Glomerular visceral epithelial cell (primary cell): Measurements from ENCODE around the gene KLHL11.

Experiments used
- DNase-seq: peaks from one replicate; pipeline ENCODE4 v3.0.0-alpha.2; 2016; ENCODE audit errors: extremely low spot score

The KLHL11 gene, protein sequence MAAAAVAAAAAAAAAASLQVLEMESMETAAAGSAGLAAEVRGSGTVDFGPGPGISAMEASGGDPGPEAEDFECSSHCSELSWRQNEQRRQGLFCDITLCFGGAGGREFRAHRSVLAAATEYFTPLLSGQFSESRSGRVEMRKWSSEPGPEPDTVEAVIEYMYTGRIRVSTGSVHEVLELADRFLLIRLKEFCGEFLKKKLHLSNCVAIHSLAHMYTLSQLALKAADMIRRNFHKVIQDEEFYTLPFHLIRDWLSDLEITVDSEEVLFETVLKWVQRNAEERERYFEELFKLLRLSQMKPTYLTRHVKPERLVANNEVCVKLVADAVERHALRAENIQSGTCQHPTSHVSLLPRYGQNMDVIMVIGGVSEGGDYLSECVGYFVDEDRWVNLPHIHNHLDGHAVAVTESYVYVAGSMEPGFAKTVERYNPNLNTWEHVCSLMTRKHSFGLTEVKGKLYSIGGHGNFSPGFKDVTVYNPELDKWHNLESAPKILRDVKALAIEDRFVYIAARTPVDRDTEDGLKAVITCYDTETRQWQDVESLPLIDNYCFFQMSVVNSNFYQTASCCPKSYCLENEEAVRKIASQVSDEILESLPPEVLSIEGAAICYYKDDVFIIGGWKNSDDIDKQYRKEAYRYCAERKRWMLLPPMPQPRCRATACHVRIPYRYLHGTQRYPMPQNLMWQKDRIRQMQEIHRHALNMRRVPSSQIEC

DNA sequence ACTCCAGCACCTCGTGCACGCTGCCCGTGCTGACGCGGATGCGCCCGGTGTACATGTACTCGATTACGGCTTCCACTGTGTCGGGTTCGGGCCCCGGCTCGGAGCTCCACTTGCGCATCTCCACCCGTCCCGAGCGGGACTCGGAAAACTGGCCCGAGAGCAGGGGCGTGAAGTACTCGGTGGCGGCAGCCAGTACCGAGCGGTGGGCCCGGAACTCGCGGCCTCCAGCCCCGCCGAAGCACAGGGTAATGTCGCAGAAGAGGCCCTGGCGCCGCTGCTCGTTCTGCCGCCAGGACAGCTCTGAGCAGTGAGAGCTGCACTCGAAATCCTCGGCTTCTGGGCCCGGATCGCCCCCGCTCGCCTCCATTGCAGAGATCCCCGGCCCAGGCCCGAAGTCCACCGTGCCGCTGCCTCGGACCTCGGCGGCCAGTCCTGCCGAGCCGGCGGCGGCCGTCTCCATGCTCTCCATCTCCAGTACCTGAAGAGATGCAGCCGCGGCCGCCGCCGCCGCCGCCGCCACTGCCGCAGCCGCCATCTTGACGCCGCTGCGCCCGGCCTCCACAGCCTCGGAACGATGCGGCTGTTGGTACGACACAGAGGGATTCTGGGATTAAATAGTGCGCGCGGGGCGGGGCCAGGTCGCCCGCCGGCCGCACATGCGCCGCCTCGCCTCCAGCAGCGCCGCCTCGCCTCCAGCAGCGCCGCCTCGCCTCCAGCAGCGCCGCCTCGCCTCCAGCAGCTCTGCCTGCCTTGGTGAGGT lies at the start of gene KLHL11:
Gene KLHL11 (minus strand): TSS at position 588 of the 760 bp plus-strand sequence. CDS start 53 bp downstream, at position 535.
- peak; percentile 90 for DNase-seq

DNA sequence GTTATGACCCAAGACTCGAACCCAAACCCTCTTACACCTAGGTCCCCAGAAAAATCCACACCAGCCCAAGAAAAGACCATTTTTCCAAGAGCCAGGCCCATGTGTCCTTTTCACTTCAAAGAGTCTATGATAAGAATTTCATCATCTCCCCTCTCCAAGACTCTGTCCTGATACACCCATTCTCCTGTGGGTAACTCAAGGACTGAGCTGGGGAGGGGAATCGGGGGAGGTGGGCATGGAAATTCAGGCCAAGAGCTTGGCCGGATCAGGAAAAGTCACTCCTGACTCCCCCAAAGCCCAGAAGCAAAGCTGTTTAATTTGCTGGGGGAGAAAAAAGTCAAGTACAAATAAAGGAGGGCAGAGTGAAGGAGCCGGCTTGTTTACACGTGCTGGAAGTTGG lies 49.8 kb upstream of the KLHL11 start:
- DNase-seq = no peak

DNA sequence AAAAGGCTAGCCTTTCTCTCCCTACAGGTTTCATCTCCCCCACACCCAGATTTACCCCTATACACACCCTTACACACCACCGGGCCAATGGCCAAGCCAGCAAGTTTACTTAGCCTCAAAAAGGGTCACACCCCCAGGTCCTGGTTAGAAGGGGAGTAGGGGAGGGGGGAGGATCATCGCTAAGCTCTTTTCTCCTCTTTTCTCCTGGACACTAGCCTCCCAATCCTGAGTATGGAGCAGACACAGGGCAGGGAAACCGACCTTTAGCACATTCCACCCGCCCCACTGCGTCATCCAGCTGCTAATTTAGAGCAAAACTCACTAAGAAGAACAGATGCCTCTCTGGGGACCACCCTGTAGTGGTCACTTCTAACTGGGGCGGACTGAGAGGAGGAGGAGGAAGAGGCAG lies 49.1 kb upstream of the KLHL11 start:
- DNase-seq = no peak

DNA sequence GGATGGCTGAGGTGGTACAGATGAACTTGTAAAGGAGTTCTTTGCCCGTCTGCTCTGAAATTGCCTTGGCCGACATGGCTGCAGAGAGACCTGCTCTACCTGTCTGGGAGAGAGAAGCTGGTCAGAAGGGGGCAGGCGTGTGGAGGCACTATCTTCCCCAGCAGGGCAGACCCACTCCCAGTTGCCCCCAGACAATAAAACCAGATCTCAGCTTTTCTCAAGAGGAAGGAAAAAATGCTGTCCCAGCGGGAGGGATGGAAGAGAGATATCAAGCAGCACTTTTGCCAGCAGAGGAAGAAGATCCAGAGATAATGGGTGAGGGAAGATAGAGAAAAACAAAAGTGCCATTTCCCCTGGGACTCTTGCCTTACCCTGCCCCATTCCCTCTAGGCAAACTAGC lies 48.6 kb upstream of the KLHL11 start:
- DNase-seq = no peak

DNA sequence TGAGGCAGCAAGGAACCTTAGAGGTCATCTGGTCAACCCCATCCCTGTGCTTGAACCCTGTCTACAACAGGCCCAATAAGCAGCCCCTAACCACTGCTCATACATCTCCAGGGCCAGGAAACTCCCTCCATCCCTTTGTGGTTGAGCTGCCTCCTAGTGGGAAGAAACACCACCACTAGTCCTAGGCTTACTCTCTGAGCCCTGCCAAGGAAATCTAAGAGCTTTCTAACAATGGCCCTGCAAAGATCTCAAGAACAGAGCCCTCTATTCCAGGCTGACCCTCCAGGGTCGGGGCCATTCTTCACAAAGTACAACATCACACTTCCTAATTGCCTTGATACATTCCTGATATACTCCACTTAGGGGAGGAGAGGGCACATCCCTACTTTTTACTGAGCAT lies 47.7 kb upstream of the KLHL11 start:
- DNase-seq = no peak

DNA sequence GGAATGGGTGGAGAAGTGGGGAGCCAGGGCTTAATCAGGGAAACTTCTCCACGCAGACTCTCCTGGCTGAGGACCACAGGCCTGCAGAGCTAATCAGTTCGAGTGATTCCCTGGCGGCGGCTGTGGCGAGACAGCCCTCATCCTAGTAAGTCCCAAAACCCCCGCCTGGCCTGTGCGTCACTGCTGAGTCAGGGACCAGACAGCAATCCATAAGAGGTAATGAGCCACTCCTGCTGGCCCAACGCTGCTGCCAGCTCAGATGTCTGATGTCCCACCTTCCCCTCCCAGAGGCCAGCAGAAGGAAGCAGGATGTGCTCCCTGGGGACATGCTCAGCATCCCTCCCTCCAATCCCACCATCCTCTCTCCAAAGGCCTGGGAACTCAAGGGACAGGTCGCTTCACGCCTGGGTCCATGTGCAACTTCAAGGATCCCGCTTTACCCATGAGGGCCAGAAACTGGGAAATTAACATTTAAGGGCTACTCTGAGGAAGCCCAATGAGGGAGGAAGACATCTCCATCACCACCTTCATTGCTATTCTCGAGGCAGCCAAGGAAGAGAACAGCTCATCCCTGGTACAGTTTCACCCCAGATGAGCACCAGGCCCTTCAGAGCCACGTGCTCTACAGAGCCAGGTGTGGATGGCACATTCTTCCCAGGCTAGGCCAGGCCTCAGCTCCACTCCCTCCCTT lies 45.6 kb upstream of the KLHL11 start:
- peak; percentile 99 for DNase-seq

DNA sequence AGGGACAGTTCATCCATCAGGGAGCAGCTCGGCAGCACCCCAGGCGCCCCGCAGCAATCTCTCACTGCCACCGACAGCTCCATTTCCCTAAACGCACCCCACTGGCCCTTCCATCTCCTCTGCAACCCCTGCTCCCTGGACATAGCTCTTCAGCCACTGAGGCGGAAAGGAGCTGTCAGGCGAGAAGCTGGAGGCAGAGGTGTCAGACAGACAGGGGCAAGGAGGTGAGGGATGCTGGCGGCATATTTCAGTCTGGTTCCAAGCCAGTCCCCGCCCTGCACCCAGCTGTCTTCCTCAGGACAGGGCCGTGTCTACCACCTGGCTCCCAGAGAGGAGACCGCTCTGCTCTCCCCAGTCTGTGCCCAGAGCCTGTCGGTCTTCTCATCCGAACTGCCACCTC lies 43.9 kb upstream of the KLHL11 start:
- DNase-seq = peak; percentile 66

DNA sequence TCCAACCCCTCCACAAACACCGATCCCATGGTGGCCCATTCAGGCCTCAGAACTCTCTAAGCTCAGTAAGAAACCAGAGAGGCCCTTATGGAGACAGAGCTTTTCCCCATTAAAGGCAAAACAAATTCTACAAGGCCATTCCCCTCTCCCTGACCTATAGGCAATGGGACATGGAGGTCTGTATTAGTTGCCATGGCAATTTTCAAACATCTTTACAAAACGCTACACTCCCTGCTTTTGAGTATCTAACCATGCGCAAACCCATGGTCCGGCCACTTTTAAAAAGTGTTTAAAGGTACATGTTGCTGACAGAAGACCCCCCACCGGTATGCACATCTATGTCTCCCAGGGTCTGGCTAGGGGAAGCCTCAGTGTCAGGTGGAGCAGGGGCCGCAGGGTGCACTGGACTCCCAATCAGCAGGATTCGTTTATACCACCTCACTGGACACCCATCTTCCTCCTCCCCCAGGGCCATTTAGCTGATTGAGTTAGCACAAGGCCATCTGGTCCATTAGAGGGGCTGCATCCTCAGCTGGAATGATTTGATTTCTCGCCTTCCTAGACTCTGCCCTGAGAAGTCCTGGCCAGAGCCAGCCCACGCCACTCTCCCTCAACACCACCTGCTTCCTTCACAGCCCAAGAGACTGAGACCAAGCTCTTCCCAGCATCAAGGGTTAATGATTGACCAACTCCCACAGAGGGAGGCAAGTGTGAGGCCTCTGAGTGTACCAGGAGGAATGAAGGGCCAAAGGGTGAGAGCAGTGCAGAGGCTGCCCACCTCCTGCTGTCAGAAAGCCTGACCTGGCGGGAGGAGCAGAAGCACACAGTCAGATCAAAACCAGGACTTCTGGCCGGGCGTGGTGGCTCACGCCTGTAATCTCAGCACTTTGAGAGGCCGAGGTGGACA lies 42.7 kb upstream of the KLHL11 start:
- DNase-seq = peak; percentile 99

DNA sequence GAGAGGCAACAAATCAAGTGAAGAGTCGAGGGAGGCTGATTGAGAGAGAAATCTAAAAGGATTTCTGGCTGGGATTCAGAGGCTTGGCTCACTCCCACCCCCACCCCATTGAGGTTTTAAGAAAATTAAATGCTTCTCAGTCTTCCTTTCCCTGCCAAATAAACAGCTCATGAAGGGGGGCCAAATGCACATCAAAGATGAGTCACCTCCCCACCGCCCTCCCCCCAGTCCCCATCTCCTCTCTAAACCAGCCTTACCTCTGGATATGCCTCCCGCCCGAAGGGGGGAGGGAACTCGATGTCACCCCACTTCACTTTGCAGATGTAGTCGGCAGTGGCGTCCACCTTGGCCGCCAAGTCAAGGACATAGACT lies 41.9 kb upstream of the KLHL11 start:
- peak; percentile 88 for DNase-seq

DNA sequence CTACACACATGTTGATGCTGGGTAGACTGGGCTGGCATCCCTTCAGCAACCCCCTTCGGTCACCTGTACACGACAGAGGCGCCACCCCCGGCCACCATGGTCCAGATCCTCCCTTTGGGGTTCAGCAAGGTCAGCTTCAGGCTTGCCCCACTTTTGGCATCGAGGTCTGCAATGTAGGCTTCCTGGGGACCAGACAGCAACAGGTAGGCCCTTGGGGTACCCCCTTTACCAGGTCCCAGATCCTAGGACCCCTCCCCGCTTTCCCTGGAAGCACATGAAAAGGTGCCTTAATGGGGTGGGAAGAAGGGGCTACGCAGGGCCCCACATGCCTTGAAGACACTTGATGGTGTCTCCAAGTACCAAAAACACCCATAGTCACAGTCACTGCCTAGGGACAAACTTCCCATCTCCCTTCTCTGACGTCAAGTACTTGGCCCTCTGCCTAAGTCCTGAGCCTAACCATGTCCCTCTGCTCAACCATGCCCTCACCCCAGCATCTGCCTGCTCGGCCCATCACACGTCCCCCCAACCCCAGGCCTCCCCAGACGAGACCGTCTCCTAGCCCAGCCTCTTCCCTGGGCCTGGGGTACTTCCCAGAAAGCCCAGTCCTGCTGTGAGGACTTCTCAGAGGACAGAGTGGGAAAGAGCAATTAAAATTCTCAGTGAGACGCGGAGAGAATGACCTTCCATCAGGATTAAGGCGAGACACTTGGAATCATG lies 41.4 kb upstream of the KLHL11 start:
- DNase-seq = peak; percentile 54

DNA sequence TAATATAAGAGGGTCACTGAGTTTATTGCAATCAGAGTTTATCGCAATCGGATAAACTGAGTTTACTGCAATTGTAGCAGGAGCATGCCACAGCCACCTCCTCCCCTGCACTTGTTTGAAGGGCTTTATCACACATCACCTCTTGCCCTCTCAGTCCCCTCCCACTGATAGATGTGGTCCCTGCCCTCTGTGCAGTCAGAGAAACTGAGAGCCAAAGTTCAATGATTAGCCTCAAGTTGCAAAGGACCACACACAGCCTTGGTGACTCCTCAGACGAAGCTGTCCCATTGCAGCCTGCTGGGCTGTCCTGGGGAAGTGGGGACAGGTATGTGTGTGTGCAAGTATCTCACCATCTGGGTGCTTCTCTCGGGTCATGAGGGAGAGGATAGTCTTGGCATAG lies 39.9 kb upstream of the KLHL11 start:
- DNase-seq = no peak

DNA sequence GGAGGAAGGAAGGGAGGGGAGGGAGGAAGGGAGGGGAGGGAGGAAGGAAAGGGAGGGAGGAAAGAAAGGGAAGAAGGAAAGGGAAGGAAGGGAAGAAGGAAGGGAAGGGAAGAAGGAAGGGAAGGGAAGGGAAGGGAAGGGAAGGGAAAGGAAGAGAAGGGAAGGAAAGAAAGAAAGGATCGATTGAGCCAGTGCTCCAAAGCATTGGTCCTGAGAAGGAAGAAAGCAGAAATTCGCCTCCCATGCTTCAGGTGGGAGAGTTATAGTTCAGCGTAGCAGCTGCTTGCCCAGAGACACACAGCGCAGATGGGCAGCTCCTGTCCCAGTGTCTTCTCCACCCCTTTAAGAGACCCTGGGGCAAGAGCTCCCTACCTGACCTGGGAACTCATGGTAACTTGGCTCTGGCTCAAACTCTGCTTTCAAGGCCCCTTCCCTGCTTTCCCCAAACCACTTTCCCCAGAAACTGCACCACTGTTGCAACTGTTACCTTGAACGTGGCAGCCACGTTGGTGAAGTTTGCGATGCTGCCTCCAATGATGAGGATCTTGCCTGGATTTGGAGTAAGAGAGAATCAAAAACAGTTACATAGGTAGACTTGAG lies 39.1 kb upstream of the KLHL11 start:
- DNase-seq = no peak

DNA sequence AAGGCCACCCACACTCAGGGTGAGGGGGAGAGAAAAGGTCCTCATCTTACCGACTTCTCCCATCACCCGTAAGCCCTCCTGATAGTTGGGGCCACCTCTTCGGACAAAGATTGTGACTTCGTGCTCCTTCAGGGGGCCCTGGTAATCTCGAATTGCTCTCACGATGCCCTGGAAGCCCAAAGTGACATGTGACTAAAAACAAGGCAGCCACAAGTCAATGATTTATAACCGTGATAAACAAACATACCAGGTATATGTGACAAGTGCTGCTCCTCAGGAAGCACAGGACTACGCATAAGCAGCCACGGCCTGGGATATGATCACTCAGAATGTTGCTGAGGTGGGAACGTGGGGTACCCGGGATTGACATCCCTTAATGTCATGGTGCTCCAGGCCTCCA lies 36.4 kb upstream of the KLHL11 start:
- DNase-seq = no peak

DNA sequence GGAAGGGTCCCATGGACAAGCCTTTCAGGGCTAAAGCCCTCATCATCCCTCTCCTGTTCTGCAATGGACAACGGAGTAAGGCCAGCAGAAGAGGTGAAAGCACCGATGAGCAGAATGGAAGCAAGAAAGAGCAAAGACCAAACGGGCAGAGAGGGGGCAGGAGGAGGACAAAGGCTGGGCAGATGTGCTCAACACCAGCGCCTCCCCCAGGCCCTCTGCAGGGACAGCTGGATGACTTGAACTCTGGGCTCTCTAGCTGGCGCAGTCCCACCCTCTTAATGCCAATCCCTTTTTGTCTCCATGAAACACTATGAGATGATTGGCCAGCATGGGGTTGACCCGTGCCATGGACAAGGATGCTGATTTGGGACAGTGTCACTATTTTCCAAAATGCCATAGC lies 31.5 kb upstream of the KLHL11 start:
- DNase-seq = no peak

DNA sequence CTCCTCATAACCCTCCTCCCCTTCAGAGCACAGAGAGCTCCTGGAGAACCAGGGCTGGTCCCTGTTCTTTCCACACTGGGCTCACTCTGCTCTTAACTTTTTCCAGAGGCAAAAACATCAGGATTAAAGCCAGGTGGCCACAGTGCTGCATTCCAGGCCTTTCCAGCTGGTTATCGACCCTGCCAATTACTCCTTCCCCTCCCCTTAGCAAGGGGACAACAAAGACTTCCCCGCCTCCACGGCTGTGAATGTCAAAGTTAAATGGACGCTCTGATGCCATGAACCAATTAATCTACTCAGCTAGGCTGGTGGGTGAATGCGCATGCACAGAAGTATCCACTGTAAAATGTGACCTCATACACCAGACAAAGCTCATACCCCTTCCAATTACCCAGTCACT lies 30.4 kb upstream of the KLHL11 start:
- DNase-seq = no peak

DNA sequence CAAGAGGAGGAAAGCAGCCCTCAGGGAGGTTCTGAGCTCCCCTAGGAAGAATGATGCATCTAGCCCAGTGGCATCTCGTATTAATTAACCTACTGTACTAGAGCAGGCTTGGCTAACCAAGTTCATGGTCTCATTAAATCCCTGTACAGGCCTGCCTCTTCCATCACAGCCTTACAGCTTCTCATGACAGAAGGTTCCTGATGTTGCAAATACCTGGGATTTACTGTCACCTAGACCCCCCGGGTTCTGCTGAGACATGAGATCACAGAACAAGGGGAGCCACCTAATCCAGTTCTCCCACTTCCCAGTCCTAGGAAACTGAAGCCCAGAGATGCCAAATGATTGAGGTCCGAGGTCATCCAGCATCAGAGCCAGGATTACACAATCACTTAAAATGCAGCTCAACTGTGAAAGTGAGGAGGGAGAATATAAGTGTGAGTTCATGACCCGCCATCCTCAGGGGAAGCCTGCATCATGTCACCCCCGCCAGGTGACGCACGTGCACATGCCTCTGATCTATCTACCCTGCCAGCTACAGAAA lies 29.6 kb upstream of the KLHL11 start:
- peak; percentile 80 for DNase-seq

DNA sequence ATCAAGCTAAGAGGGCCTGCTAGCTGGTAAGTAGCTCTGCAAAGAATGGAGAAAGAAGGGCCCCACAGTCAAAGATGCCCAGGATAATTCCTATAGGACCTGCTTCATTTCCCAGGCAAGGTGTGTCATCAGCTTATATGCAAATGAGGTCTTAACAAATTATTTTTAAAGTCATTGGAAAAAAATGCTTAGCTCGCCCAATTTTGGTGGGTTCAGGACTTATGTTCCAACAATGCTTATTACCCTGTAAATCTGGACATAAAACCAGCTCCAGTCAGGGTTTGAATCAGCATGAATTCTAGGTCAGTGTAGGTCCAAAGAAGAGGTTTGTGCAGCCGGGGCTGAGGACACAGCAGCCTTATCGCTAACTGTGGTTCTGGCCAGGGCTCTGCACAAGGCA lies 28.2 kb upstream of the KLHL11 start:
- DNase-seq = no peak

DNA sequence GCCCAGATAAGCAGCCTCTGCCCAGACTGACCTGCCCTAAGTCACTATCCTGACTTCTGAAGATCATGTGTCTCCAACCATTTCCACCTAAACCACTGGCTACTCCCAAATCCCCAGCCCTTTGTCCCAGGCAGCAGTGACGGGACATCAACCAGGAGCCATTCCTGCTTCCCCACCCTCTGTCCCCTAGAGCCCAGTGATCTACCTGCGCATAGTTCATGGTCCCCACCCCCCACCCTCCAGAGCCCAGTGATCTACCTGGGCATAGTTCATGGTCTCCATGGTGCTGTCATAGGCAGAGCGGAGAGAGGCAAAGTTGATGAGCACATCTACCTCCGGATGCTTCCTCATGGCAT lies 26.8 kb upstream of the KLHL11 start:
- DNase-seq = no peak

DNA sequence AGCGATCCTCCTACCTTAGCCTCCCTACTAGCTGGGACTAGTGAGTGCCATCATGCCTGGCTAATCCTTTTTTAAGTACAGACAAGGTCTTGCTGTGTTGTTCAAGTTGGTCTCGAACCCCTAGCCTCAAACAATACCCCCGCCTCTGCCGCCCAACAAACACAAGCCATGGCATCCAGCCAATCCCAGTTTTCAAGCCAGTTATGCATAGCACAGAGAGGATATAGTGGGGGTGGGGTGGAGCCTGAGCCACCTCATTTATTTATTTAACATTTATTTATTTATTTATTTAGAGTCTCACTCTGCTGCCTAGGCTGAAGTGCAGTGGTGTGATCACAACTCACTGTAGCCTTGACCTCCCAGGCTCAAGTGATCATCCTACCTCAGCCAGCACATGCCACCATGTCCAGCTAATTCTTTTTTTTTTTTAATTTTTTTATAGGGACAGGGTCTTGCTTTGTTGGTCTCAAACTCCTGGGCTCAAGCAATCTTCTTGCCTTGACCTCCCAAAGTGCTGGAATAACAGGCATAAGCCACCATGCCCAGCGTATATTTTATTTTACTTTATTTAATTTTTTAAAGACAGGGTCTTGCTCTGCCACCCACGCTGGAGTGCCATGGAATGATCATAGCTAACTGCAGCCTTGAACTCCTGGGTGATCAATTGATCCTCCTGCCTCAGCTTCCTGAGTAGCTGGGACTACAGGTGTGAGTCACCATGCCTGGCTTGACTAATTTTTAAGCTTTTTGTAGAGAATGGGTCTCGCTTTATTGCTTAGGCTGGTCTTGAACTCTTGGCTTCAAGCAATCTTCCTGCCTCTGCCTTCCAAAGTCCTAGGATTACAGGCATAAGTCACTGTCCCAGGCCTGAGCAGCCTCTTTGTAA lies 26.2 kb upstream of the KLHL11 start:
- DNase-seq = no peak
